Measurements from ENCODE around the gene IL3RA.
"Not testable (repeated sequence)": the region's sequence is repeated elsewhere in the genome, so short reads cannot be mapped to it uniquely, and the experiment has no call there.

The IL3RA gene

GRCh38 chrX:1398431-1399340 lies 62.1 kb downstream of the IL3RA start:
- DNase-seq (ENCODE audit: low read depth), result no peak

DNA sequence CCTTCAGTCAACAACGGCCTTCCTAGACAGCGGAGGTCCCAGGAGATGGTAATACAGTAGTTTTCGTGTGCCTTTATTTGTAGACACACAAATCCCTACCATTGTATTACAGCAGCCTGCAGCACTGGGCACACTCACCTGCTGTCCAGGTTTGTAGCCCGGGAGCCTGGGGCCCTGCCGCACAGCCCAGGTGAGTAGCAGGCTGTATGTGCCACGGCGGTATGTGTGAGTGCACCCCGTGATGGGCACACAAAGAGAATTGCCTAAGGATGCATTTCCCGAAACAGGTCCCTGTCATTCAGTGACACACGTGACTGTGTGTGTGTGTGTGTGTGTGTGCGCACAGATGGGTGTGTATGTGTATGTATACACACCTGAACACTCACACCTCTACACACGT lies 63.5 kb downstream of the IL3RA start:
- no peak for DNase-seq (ENCODE audit: low read depth)

DNA sequence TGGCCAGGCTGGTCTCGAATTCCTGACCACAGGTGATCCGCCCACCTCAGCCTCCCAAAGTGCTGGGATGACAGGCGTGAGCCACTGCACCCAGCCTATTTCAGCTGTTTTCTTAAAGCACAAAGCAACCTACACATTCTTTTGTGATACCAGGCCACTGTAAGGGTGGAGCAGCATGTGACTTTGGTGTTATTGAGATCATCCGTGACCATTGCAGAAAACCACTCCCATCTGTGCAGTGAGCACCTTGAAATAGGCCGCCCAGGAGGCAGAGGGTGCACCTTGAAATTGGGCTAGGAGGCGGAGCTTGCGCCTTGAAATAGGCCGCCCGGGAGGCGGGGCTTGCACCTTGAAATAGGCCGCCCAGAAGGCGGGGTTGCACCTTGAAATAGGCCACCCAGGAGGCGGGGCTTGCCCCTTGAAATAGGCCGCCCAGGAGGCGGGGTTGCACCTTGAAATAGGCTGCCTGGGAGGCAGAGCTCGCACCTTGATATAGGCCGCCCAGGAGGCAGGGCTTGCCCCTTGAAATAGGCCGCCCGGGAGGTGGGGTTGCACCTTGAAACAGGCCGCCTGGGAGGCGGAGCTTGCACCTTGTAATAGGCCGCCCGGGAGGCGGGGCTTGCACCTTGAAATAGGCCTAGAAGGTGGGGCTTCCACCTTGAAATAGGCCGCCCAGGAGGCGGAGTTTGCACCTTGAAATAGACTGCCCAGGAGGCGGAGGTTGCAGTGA lies 64.3 kb downstream of the IL3RA start:
- no peak for DNase-seq (ENCODE audit: low read depth)

- no peak for DNase-seq (ENCODE audit: low read depth)
Observed at GRCh38 chrX:1401611-1402430, 65.2 kb downstream of the IL3RA start.

- DNase-seq (ENCODE audit: low read depth), result no peak
Observed at GRCh38 chrX:1403228-1403627, 66.6 kb downstream of the IL3RA start.

GRCh38 chrX:1403867-1404266 lies 67.3 kb downstream of the IL3RA start:
- DNase-seq (ENCODE audit: low read depth), result not testable (repeated sequence)

GRCh38 chrX:1405769-1406168 lies 69.2 kb downstream of the IL3RA start:
- DNase-seq (ENCODE audit: low read depth), result not testable (repeated sequence)

DNA sequence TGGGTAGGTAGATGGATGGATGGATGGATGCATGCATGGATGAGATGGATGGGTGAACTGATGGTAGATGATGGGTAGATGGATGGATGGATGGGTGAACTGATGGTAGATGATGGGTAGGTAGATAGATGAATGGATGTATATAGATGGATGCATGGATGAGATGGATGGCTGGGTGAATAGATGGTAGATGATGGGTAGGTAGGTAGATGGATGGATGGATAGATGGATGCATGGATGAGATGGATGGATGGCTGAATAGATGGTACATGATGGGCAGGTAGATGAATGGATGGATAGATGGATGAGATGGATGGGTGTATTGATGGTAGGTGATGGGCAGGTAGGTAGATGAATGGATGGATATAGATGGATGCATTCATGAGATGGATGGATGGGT lies 70.5 kb downstream of the IL3RA start:
- no peak for DNase-seq (ENCODE audit: low read depth)

- no peak for DNase-seq (ENCODE audit: low read depth)
Observed at GRCh38 chrX:1411326-1411725, 74.7 kb downstream of the IL3RA start.

DNA sequence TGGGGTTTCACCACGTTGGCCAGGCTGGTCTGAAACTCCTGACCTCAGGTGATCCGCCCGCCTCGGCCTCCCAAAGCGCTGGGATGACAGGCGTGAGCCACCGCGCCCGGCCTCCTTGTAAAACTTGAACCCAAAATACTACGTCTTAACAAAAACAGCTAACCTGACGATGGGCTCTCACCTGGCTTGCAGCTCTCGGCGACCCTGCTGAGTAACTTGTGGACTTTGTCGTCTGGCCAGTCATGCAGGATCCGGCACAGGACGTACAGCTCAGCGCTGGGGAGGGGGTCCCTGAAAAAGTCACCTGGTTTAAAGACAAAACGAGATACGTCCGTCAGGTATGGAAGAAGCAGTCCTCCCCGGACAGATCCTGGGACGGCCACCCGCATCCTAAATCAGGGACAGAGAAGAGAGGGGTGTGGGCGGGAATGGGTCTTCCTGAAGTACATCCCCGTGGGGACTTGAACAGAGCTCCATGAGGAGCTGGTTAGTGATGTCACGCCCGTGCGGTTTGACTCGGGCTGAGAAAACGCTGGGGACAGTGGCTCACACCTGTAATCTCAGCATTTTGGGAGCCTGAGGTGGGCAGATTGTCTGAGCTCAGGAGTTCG lies 76.1 kb downstream of the IL3RA start:
- no peak for DNase-seq (ENCODE audit: low read depth)

DNA sequence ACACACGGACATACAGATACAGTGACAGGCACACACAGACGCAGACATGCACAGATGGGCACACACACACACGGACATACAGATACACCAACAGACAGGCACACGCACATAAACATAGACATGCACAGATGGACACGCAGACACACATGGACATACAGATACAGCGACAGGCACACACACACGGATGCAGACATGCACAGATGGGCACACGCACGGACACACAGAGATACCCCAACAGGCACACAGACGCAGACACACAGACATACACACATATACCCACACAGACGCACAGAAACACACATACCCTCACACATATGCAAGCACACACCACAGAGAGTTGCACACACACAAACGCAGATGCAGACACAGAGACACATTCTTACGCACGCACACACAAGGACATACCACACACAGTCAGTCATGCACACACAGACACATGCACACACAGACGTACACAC lies 79.8 kb downstream of the IL3RA start:
- no peak for DNase-seq (ENCODE audit: low read depth)

- no peak for DNase-seq (ENCODE audit: low read depth)
Observed at GRCh38 chrX:1416965-1417760, 80.6 kb downstream of the IL3RA start.

- DNase-seq (ENCODE audit: low read depth), result no peak
Observed at GRCh38 chrX:1417921-1418771, 81.6 kb downstream of the IL3RA start.

DNA sequence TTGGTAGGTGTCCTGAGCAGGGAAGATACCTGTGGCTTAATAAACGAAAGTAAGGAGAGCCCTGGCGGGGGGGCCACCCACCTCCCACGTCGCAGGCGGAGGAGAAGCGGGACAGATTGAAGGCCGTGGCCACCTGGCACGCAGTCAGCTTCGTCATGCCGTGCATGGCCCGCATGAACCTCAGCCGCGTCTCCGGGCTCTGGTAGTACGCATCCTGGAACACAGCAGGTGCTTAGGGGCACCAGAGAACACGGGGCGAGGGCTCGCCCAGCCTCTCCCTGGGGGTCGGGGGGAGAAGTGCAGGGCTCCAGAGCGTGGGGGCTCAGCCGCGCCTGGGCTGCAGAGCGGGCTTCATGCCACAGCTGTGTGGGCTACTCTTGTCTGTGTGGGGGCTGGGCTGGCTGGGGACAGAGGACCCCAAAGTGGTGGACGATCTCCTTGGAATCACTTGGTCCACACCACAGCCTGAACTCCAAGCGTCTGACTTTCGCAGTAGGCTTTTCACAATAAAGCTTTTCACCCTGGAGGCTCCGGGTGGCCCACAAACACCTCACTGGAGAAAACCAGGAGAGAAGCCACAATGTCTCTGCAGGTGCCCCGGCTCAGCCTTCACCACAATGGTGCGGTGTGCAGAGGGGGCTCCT lies 82.4 kb downstream of the IL3RA start:
- DNase-seq (ENCODE audit: low read depth), result no peak

DNA sequence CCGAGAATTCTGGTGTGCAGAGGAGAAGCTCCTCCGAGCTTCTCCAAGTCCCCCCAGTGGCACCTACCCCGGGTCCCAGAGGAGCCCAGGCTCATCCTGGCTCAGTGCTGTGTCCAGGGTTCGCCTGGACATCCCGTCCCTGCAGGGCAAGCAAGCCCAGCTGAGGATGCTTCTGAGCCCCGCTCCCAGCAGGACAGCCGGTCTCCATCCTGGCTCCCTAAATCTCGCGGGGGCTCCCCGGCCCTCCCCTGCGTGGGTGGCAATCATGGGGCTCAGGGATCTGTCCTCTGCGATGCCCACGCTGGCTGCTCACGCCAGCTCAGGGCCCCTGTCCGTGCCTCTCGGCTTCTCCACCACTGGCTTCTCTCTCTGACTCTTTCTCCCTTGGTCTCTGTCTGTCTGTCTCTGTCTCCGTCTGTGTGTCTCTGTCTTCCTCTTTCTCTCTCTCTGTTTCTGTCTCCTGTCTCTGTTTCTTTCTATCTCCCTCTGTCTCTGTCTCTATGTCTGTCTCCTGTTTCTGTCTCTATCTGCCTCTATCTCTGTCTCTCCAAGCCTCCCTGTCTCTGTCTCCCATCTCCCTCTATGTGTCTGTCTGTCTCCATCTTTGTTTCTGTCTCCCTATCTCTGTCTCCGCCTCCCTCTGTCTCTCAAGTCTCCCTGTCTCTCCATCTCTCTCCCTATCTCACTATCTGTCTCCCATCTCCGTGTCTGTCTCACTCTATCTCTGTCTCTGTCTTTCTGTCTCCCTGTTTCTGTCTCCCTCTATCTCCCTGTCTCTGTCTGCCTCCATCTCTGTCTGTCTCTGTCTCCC lies 83.2 kb downstream of the IL3RA start:
- no peak for DNase-seq (ENCODE audit: low read depth)

DNA sequence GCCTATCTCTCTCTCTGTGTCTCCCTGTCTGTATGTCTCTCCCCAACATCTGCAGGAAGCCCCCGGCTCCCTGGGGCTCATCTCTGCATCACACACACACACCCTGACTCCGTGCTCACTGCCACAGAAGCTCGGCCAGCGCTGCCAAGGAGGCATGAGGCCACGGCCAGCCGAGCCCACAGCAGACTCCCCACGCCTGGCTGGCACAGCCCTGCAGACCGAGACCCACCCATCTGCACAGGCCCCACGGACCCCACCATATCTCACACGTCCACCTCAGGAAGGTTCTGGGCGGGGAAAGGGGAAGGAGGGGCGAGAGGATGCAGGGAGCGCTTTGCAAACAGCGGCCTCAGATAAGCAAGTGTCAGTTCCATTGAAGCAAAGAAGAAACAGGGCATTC lies 83.8 kb downstream of the IL3RA start:
- DNase-seq (ENCODE audit: low read depth), result peak; percentile 35

DNA sequence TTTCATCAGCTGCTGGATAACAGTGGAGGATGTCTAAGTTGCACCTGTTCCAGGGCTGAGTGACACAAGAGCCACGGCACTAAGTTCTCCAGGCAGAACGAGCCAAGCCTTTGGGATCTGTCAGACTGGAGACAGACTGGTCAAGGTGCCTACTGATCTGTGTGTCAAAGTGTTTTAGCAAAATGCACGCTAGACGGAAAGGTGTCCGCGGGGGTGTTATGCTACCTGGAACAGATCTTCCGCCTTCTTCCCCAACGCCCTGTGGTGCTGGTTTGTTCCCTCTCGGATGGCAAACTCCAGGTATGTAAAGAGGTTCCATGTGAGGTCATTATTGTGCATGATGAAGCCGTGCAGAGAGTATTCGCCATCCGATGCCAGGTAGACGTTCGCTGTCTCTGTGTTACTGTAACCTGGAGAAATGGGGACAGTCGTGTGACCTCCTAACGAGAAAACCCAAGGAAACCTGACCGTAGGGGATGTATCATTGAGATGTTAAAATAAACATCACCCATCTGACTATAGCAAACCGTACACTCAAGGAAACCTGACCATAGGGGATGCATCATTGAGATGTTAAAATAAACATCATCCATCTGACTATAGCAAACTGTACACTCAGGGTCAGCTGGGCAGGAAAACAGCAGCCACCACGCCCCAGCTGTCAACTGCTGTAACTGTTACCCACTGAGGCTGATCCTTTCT lies 85.0 kb downstream of the IL3RA start:
- DNase-seq (ENCODE audit: low read depth), result no peak

DNA sequence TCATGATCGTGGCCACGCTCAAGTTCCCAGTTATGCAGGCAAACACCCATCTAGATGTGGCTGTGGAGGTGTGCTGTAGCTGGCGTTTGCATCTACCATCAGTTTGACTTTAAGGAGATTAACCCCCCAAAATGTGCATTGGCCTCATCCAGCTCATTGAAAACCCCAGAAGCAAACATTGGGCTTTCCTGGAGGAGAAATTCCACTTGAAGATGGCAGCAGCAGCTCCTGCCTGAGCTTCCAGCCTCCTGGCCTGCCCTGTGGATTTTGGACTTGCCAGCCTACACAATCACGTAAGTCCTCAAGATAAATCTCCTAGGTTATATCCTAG lies 85.5 kb downstream of the IL3RA start:
- no peak for DNase-seq (ENCODE audit: low read depth)

Data from CMK (cell line).